HG02642 (cell line): ENCODE measurements around the gene LDLRAP1.

Experiments
- ATAC-seq: cut with Tn5 transposase; IDR thresholded peaks from one replicate; pipeline ENCODE4 v1.9.1; 2021; ENCODE audit warnings: mild to moderate bottlenecking; ENCODE audit not compliant: unreplicated experiment, poor library complexity

The LDLRAP1 gene

DNA sequence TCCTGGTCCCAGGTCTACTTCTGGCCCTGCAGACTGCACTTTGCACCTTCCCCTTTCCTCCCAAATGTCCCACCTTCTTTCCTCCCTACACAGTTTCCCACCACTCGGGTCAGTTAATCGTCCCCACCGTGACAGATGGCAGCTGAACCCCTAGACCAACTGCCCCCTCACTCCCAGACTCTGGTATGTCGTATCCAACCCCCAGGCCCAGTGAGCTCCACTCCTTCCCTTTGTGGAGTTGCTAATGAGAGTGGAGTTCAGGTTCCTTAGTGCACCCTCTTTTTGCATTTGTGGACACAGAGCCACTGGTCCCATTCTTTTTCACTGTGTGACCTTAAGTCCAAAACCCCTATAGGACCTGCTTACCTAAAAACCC, 75.0 kb downstream of the LDLRAP1 start:
- ATAC-seq = no peak
